Tibial nerve (tissue), 3 donors: Measurements from ENCODE around the gene FAHD2A.
"Not testable (repeated sequence)": the region's sequence is repeated elsewhere in the genome, so short reads cannot be mapped to it uniquely, and the experiment has no call there.

Source experiments
- EP300 ChIP-seq, 2 donors: sonication (generic); formaldehyde crosslinking; IDR thresholded peaks; one replicate each; pipeline ENCODE4 v1.6.1; 2017; ENCODE audit warnings: antibody characterized with exemption in 2 of 2, mild to moderate bottlenecking in 1 of 2
- POLR2A ChIP-seq, 2 donors: fragments of 450-650 bp; IDR thresholded peaks; one replicate each; pipeline ENCODE4 v1.6.1; 2017; ENCODE audit warnings: antibody characterized with exemption in 2 of 2, mild to moderate bottlenecking in 2 of 2, moderate library complexity in 2 of 2

DNA sequence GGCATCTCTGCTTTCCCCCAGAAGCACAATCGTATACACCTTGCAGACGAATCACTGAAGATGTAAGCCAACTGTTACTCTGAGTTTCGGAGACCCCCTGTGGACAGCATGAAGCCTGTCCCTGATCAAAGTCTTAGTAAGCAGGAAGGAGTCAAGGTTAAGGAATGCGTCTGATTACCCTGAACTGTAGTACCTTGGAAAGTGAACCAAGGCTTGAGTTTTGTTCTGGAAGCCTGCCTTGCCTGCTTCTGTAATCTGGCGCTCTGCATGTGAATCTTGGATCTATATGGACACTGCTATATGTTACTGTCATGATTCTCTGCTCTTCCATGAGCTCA is 33.3 kb downstream of the FAHD2A start:
- not testable (repeated sequence) for TF ChIP-seq POLR2A, EP300 (IDR thresholded peaks at IDR 0.05)
